Kidney epithelial cell (primary cell): ENCODE results near the gene SIAE. TPM values are rescaled to one million over a fixed set of nuclear protein-coding genes. Genes with fewer than 3 reads are reported as not detected.
A peak's percentile ranks its signal among the peaks of the same experiment; 100 is the strongest.

Source experiments
- DNase-seq: peaks from one replicate; pipeline ENCODE4 v3.0.0-alpha.2; 2010; ENCODE audit warnings: low read depth
- H3K27me3 ChIP-seq: 2 replicates; pipeline ENCODE4 v1.6.0; 2011; ENCODE audit warnings: low read length; ENCODE audit not compliant: control insufficient read depth, insufficient read depth
- H3K36me3 ChIP-seq: 2 replicates; pipeline ENCODE4 v1.5.1; 2011; ENCODE audit warnings: low read length; ENCODE audit not compliant: control insufficient read depth, insufficient read depth
- H3K4me3 ChIP-seq: 2 replicates; pipeline ENCODE4 v1.5.1; 2011; ENCODE audit warnings: low read depth, mild to moderate bottlenecking, control low read depth, low read length
- total RNA-seq: library from RNA; depleted of rRNA; stranded (reverse); fragments of >200 nt; gene quantifications from 2 replicates; pipeline ENCODE4 v1.2.3, GENCODE V29; 2015
- TF ChIP-seq, protein P1 (sequence below): IDR thresholded peaks from 2 replicates; pipeline ENCODE4 v1.5.1; 2011; ENCODE audit warnings: mild to moderate bottlenecking, moderate library complexity, low read length, control low read depth, inconsistent platforms; ENCODE audit not compliant: insufficient read depth, poor library complexity, severe bottlenecking

Gene SIAE
- total RNA-seq, 1 donor from 2014 or later = 10.3 TPM

- TF ChIP-seq, protein P1, sequence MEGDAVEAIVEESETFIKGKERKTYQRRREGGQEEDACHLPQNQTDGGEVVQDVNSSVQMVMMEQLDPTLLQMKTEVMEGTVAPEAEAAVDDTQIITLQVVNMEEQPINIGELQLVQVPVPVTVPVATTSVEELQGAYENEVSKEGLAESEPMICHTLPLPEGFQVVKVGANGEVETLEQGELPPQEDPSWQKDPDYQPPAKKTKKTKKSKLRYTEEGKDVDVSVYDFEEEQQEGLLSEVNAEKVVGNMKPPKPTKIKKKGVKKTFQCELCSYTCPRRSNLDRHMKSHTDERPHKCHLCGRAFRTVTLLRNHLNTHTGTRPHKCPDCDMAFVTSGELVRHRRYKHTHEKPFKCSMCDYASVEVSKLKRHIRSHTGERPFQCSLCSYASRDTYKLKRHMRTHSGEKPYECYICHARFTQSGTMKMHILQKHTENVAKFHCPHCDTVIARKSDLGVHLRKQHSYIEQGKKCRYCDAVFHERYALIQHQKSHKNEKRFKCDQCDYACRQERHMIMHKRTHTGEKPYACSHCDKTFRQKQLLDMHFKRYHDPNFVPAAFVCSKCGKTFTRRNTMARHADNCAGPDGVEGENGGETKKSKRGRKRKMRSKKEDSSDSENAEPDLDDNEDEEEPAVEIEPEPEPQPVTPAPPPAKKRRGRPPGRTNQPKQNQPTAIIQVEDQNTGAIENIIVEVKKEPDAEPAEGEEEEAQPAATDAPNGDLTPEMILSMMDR = no peak
- H3K4me3 ChIP-seq = no peak overlapping the region
- no peak for DNase-seq
These were observed 19.6 kb upstream of the SIAE start for GRCh38 chr11:124693142-124693541.

GRCh38 chr11:124682443-124682842, 8.9 kb upstream of the SIAE start:
- H3K27me3 ChIP-seq = no peaks in the 10 kb centered on the region
- H3K4me3 ChIP-seq = no peak overlapping the region
- DNase-seq = no peak
- no peaks in the 10 kb centered on the region for H3K36me3 ChIP-seq
- TF ChIP-seq, protein P1 = no peak

More at GRCh38 chr11:124693142-124693541, 19.6 kb upstream of the SIAE start:
- Histone ChIP-seq H3K36me3 (no peaks in the 10 kb centered on the region), H3K27me3 (no peaks in the 10 kb centered on the region)

DNA sequence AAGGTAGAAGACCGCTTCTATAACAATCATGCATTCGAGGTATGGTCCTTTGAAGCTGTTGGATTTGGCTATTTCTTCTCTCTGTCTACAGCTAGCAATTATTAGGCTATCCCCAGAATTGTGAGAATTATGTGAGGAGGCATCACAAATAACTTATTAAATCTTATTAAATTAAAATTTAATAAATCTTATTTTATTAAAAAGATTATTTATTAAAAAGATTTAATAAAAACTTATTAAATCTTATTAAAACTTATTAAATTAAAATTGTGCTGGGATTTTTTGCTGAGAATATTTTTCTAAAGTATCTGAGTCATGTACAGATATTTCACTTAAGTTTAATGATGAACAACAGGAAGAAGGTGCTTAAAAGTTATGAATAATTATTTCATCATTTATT, 7.9 kb upstream of the SIAE start:
- Histone ChIP-seq H3K4me3 (no peak overlapping the region), H3K27me3 (no peaks in the 10 kb centered on the region), H3K36me3 (no peaks in the 10 kb centered on the region)
- DNase-seq = no peak
- TF ChIP-seq, protein P1 = no peak

- Histone ChIP-seq H3K4me3 (no peak overlapping the region), H3K27me3 (no peaks in the 10 kb centered on the region), H3K36me3 (no peaks in the 10 kb centered on the region)
- DNase-seq = no peak
- TF ChIP-seq, protein P1 = no peak
These were observed 4.9 kb upstream of the SIAE start for GRCh38 chr11:124678416-124678815.

GRCh38 chr11:124676386-124676785, 2.8 kb upstream of the SIAE start:
- DNase-seq = no peak
- TF ChIP-seq, protein P1 = no peak
- no peaks in the 10 kb centered on the region for H3K36me3 ChIP-seq

DNA sequence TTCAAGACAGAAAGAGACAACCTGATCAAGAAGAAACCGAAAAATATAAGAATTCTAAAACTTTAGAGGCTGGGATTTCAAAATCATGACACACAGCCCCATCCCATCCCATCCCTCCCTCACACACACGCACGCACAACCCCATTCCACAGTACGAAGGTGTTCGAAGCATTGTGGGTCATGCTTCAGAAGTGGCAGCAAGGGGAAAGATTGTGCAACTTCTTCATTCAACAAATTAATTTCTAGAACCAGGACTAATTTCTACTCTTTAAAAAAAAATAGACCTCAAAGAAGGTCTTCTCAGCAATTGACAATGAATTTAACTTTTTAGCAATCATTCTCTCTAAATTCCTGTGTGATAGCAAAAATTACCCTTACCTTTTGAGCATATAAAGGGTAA, 1.0 kb upstream of the SIAE start:
- TF ChIP-seq, protein P1 = no peak
- Histone ChIP-seq H3K36me3 (no peaks in the 10 kb centered on the region), H3K27me3 (no peaks in the 10 kb centered on the region), H3K4me3 (peak overlapping the region; percentile 87)
- DNase-seq = no peak

More at GRCh38 chr11:124676386-124676785, 2.8 kb upstream of the SIAE start:
- H3K27me3 ChIP-seq = no peaks in the 10 kb centered on the region
- no peak overlapping the region for H3K4me3 ChIP-seq
